Ishikawa (cell line): ENCODE measurements around the gene CRCP.

Source experiments
- EGR1 ChIP-seq: IDR thresholded peaks from 2 replicates; pipeline ENCODE4 v1.6.1; 2012
- EP300 ChIP-seq: IDR thresholded peaks from 2 replicates; pipeline ENCODE4 v1.6.1; 2012; ENCODE audit warnings: borderline replicate concordance
- NFIC ChIP-seq: IDR thresholded peaks from 2 replicates; pipeline ENCODE4 v1.6.1; 2012
- RAD21 ChIP-seq: IDR thresholded peaks from 2 replicates; pipeline ENCODE4 v1.6.1; 2012; ENCODE audit warnings: low read depth
- REST ChIP-seq: IDR thresholded peaks from 2 replicates; pipeline ENCODE4 v1.6.1; 2012; ENCODE audit warnings: low read depth, mild to moderate bottlenecking

- no peak for TF ChIP-seq EP300
- TF ChIP-seq REST = no peak
- no peak for TF ChIP-seq EGR1
- no peak for TF ChIP-seq NFIC
- TF ChIP-seq RAD21 = no peak
Measured at GRCh38 chr7:66189695-66190503, 75.3 kb downstream of the CRCP start.
